NB4 (cell line): ENCODE data around the gene CDC42BPG.

Experiments
- DNase-seq: peaks from one replicate; pipeline ENCODE4 v3.0.0; 2010; ENCODE audit warnings: low read depth
- H3K4me3 ChIP-seq: one replicate; pipeline ENCODE4 v1.5.1; 2011; ENCODE audit warnings: mild to moderate bottlenecking, low read depth, low read length, moderate library complexity
- MYC ChIP-seq: IDR thresholded peaks from 2 replicates; pipeline ENCODE4 v1.6.1; 2011; ENCODE audit warnings: low read depth, low read length
- POLR2A ChIP-seq: IDR thresholded peaks from 2 replicates; pipeline ENCODE4 v1.6.1; 2011; ENCODE audit warnings: mild to moderate bottlenecking; ENCODE audit not compliant: insufficient read length; ENCODE audit errors: extremely low read depth
- TF ChIP-seq, protein P1 (sequence below): IDR thresholded peaks from one replicate; pipeline ENCODE4 v1.5.1; 2012; ENCODE audit warnings: low read depth, low read length
- TF ChIP-seq, protein P2 (sequence below): IDR thresholded peaks from 2 replicates; pipeline ENCODE4 v1.6.1; 2011; ENCODE audit warnings: low read depth, low read length

The CDC42BPG gene

DNA sequence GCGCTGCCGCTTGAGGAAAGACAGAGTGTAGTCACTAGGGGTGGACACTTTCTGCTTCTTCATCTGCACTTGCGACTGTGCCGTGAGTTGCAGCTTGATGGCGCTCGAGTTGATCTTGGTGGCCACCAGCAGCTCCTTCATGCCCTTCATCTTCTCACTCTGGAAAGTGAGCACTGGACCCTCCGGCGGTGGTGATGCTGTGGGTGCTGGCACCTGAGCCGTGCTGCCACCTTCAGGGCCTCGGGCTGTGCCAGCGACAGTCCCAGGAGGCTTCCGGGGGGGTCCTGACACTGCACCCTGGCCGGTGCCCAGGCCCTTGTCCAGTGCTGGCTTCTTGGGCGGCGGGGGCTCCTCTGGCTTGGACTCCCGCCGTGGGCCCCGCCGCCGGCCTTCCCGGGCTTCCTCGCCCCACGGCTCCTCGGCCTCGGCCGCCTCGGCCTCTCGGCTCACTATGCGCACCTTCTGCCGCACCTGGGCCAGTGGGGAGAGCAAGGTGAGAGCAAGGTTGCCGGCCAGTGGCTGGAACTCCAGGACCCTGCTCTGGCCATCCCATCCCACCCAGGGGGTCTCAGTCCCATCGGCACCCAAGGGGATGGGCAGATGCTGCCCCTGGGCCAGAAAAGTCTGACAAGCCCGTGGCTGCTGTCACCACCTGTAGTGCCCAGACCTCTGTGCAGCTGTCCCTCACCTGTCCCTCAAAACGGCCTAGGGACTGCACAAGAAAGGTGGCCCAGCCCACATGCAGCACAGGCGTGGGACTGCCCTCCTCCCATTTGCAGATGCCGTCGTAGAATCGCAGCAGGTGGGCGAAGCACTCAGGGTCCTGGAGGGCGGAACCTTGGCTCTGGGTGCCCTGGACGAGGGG is 39.9 kb downstream of the CDC42BPG start:
- H3K4me3 ChIP-seq = no peak overlapping the region
- TF ChIP-seq, protein P1, sequence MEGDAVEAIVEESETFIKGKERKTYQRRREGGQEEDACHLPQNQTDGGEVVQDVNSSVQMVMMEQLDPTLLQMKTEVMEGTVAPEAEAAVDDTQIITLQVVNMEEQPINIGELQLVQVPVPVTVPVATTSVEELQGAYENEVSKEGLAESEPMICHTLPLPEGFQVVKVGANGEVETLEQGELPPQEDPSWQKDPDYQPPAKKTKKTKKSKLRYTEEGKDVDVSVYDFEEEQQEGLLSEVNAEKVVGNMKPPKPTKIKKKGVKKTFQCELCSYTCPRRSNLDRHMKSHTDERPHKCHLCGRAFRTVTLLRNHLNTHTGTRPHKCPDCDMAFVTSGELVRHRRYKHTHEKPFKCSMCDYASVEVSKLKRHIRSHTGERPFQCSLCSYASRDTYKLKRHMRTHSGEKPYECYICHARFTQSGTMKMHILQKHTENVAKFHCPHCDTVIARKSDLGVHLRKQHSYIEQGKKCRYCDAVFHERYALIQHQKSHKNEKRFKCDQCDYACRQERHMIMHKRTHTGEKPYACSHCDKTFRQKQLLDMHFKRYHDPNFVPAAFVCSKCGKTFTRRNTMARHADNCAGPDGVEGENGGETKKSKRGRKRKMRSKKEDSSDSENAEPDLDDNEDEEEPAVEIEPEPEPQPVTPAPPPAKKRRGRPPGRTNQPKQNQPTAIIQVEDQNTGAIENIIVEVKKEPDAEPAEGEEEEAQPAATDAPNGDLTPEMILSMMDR = peak; percentile 16
- TF ChIP-seq, protein P2, sequence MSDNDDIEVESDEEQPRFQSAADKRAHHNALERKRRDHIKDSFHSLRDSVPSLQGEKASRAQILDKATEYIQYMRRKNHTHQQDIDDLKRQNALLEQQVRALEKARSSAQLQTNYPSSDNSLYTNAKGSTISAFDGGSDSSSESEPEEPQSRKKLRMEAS = no peak
- no peak for TF ChIP-seq MYC
- DNase-seq = peak; percentile 36

DNA sequence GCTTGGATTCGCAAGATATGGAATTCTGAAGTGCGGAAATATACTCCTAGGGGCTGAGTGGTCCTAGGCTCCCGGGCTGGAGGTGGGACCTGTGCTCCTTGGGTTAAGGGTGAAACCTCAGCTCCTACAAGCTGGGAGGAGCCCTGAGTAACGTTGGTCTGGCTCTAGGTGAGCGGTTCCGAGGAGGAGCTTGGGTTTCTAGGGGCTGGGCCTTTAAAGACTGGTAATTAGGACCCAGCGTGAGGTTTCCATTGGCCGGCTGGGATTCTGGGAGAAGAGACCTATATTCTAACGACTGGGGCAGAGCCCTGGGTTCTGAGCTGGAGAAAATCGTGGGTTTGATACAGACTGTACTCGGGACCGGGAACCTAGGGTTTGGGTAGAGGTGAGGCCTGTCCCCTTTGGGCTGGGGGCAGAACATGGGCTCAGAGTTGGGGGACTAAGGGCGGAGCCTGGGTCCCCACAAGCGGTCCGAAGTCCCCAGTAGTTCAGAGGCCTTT is 40.6 kb downstream of the CDC42BPG start:
- H3K4me3 ChIP-seq = peak overlapping the region; percentile 63
- DNase-seq = no peak
- TF ChIP-seq MYC (no peak), POLR2A (no peak)
- TF ChIP-seq, protein P1 = no peak

DNA sequence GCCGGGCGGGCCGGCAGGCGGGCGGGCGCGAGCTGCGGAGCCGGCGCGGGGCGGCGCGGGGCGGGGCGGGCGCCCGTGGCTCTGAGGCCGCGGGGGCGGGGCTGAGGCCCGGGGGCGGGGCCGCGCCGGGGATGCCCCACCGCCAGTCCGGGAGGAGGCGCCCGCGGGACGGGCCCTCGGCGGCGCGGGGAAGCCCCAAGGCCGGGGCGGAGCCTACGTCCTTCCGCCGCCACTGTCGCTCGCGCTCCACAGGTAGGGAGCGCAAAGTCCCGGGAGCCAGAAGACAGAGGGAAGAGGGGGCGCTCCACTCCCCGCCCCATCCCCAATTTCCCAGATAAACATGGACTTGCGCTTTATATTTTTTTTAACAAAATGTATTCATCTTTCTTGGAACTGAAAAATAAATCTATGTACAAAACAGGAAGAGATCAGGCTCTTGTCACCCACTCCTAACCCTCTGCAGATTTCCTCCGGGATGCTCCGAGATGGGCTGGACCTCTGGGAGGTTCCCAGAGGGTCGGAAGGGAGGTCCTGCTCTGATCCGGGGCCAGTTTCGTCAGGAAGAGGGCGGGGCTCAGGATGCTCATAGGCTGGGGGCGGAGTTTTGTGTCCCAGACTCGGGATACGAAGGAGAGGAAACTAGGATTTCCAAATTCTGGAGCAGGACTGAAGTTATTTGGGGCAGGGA is 41.2 kb downstream of the CDC42BPG start, which contains the start of gene MAP4K2:
Gene MAP4K2, minus strand, starts transcription at position 57 of the 688 bp plus-strand sequence. CDS start 65 bp downstream, outside the sequence.
- TF ChIP-seq, protein P2 = 0 out of 2 replicates have a peak, but pooled peaks have one; percentile 16
- TF ChIP-seq MYC (peak; percentile 18; the same call in 1 of the 2 replicates), POLR2A (no peak)
- TF ChIP-seq, protein P1 = peak; percentile 23
- H3K4me3 ChIP-seq = peak within 1 kb of the TSS; percentile 63
- peak; percentile 86 for DNase-seq

DNA sequence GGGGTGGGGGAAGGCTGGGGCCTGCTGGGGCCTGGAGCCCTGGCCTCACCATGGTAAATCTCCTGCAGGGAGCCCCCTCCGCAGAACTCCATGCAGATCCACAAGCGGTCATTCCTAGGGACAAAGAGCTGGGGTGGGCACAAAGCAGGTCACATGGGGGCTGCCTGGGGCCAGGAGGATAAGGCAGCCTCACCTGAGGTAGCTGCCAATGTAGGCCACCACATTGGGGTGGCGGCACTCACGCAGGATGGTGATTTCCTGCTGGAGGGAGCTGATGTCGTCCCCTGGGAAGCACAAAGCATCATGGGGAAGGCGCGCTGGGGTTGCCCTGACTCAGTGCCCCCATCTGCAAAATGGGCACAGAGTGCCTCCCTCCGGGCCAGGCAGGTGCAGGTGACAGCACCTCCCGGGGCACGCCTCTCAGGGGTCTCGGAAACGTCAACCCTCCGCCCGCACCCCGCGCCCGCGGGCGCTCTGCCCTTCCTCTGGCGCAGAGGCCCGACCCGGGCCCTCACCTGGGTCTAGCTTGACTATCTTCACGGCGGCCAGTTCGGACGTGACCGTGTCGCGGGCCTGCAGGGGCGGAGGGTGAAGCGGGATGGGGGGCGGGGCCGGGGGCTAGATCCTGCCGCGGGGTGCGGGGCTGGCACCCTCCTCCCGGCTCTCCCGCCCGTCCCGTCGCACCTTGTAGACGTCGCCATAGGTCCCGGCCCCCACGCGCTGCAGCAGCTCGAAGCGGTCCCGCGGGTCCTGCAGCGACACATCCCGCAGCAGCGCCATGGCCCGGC is 41.9 kb downstream of the CDC42BPG start:
- TF ChIP-seq, protein P2 = no peak
- no peak for TF ChIP-seq POLR2A
- TF ChIP-seq, protein P1 = no peak
- TF ChIP-seq MYC = no peak
- no peak for DNase-seq
- H3K4me3 ChIP-seq = peak overlapping the region; percentile 40

DNA sequence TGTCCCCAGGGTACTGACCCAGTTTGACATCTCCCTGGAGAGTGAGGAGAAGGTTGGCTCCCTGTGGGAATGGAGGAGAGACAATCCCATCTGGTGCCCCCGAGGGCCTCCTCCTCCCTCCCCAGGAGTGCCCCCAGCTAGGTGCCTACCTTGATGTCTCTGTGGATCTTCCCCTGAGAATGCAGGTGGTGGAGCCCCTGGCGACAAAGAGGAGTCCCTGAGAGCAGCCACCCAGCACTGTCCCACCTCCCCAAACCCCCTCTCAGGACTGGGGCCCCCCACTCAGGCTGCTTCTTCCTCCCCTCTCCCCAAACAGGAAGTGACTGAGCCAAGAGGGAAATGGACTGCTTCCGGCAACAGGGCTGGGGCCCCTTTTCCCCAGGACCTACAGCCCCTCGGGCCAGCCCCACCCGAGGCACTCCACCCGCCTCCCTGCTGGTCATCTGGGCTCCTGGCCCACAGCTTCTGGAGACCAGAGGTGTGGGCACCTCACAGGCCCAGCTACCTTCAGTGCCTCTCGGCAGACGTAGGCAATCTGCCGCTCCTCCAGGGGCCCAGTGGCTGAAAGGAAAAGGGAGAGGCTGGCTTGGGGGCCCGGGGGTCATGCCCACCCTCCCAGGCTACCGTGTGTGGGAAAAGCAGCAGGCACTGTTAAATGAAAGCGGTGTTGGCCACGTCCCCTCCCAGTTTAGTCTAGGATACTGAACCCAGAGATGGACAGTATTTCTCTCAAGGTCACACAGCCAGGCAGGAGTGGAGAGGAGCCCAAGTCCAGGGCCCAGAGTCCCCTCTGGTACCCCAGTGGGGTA is 42.7 kb downstream of the CDC42BPG start:
- H3K4me3 ChIP-seq = peak overlapping the region; percentile 40
- DNase-seq = peak; percentile 54
- TF ChIP-seq, protein P2 = no peak
- TF ChIP-seq POLR2A (no peak), MYC (no peak)
- TF ChIP-seq, protein P1 = no peak
